GM15510 (cell line): ENCODE measurements around the gene RSRC2.
A peak's percentile ranks its signal among the peaks of the same experiment; 100 is the strongest.

Experiments
- POLR2A ChIP-seq: IDR thresholded peaks from 3 replicates; pipeline ENCODE4 v1.6.1; 2011; ENCODE audit warnings: borderline replicate concordance; ENCODE audit not compliant: insufficient read length; ENCODE audit errors: extremely low read depth

RSRC2 gene

GRCh38 chr12:122501489-122501989 lies 25.2 kb downstream of the RSRC2 start:
- no peak for TF ChIP-seq POLR2A

GRCh38 chr12:122500685-122501488 lies 25.8 kb downstream of the RSRC2 start, which contains the start of gene ZCCHC8:
ZCCHC8 (minus strand) TSS chr12:122500932; CDS start chr12:122500840, 92 bp downstream.
- TF ChIP-seq POLR2A: peak; percentile 81

GRCh38 chr12:122499991-122500684 lies 26.6 kb downstream of the RSRC2 start:
- TF ChIP-seq POLR2A: no peak

- TF ChIP-seq POLR2A: no peak
Measured at GRCh38 chr12:122495258-122495657, 31.5 kb downstream of the RSRC2 start.

GRCh38 chr12:122491991-122492390 lies 34.7 kb downstream of the RSRC2 start:
- no peak for TF ChIP-seq POLR2A

GRCh38 chr12:122489038-122489437 lies 37.7 kb downstream of the RSRC2 start:
- no peak for TF ChIP-seq POLR2A

GRCh38 chr12:122486805-122487426 lies 39.8 kb downstream of the RSRC2 start:
- TF ChIP-seq POLR2A: no peak

GRCh38 chr12:122483969-122484368 lies 42.8 kb downstream of the RSRC2 start:
- no peak for TF ChIP-seq POLR2A

GRCh38 chr12:122481861-122482260 lies 44.9 kb downstream of the RSRC2 start:
- no peak for TF ChIP-seq POLR2A

GRCh38 chr12:122480753-122481152 lies 46.0 kb downstream of the RSRC2 start:
- TF ChIP-seq POLR2A: no peak

- no peak for TF ChIP-seq POLR2A
Measured at GRCh38 chr12:122474324-122474716, 52.4 kb downstream of the RSRC2 start.

- TF ChIP-seq POLR2A: no peak
Measured at GRCh38 chr12:122473543-122474323, 53.0 kb downstream of the RSRC2 start.

- TF ChIP-seq POLR2A: no peak
Measured at GRCh38 chr12:122471324-122472226, 55.2 kb downstream of the RSRC2 start.
